ENCODE results near the gene ATF6.
"Not testable (repeated sequence)": the region's sequence is repeated elsewhere in the genome, so short reads cannot be mapped to it uniquely, and the experiment has no call there.

ATF6 gene, protein sequence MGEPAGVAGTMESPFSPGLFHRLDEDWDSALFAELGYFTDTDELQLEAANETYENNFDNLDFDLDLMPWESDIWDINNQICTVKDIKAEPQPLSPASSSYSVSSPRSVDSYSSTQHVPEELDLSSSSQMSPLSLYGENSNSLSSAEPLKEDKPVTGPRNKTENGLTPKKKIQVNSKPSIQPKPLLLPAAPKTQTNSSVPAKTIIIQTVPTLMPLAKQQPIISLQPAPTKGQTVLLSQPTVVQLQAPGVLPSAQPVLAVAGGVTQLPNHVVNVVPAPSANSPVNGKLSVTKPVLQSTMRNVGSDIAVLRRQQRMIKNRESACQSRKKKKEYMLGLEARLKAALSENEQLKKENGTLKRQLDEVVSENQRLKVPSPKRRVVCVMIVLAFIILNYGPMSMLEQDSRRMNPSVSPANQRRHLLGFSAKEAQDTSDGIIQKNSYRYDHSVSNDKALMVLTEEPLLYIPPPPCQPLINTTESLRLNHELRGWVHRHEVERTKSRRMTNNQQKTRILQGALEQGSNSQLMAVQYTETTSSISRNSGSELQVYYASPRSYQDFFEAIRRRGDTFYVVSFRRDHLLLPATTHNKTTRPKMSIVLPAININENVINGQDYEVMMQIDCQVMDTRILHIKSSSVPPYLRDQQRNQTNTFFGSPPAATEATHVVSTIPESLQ

DNA sequence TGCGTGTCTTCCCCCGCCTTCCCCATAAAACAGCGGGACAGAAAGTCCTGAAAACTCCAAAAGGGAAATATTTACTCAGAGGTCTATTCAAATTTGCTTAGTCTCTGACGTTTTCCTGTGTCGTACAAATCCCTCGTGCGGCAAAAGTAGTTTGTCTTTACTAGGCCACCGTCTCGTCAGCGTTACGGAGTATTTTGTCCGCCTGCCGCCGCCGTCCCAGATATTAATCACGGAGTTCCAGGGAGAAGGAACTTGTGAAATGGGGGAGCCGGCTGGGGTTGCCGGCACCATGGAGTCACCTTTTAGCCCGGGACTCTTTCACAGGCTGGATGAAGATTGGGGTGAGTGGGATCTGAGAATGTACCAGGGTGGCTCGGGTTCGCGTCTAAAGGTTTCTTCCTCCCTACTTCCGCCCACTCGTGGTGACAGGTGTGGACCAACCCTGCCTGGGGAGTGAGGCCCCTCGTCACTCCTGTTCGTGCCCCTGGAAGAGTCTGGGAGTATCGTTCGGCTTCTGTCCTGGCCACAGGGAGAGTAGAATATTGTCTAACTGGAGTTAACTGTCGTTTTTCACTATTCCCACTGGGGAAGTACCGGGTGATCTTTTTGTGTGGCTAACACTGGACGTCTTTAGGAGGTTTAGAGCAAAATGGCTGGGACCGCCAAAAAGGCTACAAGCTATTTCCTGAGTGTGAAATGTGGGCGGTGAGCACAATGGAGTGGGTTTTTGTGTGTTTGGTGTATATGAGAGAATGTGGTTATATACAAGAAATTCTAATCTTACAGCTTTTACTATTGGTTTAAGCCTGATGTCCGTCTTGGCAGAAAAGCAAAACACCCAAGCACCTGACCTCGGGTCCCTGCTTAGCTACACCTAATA is at the start of gene ATF6:
TSS of gene ATF6 (plus strand) at position 219 of the 880 bp plus-strand sequence. CDS start at position 260, 41 bp downstream.
- peak; percentile 92 for DNase-seq (ENCODE audit: low spot score)

DNA sequence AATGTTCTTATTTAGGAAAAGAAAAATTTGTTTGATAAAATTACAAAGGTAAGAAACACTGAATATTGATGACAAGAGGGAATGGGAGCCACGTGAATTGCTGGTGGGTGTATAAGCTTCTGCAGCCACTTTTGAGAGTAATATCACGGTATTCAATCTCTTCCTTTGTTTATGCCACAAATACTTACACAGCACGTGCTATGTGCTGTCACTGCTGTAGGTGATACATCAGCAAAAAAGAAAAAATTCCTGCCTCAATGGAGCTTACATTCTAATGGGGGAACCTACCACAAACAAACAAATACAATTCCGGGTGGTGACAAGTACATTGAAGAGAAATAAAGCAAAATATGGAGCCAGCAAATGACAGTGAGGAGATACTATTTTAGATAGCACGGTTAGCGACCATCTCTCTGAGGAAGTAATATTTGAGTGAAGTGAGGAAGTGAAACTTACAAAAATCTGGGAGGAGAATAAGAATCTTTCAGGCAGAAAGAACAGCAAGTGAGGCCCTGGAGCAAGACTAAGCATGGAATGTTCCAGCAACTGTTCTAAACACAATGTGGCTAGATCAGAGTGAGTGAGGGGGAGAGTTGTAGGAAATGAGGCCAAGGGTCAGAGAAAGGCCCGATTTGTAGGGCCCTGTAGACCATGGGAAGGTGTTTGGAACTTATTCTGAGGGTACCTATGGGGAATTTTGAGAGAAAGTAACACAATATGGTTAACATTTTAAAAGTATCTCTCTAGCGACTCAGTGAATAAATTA is 47.4 kb upstream of the ATF6 start:
- DNase-seq (ENCODE audit: low spot score): no peak

DNA sequence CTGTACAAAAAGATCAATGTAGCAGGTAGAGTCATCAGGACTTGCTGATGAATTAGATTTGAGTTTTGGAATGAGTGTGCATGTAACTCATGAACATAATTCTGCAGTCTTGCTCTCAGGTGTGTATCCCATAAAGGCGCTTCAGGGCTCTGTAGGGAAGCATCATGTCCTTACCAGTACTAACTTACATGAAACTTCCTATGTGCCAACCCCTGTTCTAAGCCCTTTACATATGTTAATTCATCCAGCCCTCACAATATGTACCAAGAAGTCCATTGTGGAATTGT is 46.9 kb upstream of the ATF6 start:
- no peak for DNase-seq (ENCODE audit: low spot score)

DNA sequence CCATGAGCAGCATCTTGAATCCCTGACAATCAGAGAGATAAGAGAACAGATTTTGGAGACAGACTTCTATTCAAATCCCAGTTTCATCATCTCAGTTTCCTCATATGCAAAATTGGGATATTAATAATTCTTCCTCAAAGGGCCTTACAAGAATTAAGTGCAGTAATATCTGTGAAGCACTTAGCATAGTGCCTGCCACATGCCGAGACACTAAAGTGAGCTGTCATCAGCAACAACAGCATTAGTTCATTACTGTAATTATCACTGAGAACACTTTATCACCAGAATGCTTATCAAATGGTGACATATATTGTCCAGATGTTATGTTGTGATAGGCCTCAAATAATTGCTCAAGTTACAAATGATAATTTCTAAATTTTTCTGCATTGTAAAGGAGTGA is 45.7 kb upstream of the ATF6 start:
- DNase-seq (ENCODE audit: low spot score): no peak

DNA sequence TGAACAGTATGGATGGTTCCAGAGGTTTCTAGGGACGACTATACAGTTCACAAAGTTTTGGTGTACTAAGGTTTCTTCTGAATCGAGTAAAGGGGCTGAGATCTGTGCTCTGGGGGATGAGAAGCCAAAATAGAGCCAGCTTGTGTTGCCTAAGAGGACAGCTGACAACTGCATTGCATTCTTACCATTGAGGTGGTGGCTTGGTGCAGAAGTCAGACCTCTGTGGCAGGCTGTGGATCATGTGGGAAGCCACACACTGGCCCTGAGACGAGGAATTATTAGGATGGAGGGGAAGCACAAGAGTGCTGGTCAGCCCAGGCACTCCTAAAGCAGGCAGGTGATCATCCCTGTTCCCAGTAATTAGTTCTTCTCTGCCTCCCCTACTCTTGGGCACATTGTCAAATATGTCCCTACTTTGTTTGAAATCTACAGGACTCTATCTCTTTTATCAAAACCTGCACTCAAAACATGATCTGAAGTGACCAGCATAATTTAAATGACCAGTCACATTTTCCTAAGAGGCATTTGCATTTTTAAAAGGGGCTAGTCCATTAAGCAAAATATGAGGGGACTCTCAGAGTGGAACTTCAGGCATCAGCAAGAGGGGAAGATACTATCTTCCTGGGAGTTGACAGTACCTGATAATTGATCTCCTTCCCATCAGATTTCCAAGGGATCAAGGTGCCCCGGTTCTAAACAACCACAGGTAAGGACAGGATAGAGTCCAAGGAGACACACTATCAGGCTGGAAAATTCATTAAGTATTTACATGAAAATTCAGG is 45.0 kb upstream of the ATF6 start, which contains the start of gene FCRLB:
TSS of gene FCRLB (plus strand) at position 589 of the 782 bp plus-strand sequence. CDS start 1,129 bp downstream, outside the sequence.
- DNase-seq (ENCODE audit: low spot score): no peak

DNA sequence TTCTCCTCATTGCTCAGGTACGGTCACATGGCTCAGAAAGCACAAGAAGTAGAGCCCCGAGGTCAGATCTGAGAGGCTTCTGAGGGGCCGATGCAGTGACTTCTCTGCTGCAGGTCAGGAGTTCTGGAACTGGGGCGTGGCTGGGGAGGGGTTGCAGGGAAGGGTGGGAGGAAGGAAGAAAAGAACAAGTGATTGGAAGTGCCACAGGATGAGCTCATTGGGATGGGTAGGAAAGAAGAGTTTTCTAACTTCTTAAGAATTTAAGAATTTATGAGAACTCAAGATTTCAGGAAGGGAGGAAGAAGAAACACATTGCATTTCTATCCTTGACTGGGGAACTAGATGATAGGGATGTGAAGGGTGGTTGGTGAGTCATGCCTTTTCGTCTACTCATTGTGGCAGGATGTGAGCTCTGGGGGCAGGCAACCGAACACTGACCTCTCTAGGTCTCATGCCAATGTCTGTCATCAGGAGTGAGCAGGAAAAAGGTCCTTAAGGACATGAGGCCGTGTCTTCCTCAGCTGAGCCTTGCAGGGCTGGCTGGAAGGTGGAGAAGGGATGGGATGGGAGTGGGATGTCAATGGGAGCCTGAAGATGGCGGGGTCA is 44.3 kb upstream of the ATF6 start:
- peak; percentile 68 for DNase-seq (ENCODE audit: low spot score)

DNA sequence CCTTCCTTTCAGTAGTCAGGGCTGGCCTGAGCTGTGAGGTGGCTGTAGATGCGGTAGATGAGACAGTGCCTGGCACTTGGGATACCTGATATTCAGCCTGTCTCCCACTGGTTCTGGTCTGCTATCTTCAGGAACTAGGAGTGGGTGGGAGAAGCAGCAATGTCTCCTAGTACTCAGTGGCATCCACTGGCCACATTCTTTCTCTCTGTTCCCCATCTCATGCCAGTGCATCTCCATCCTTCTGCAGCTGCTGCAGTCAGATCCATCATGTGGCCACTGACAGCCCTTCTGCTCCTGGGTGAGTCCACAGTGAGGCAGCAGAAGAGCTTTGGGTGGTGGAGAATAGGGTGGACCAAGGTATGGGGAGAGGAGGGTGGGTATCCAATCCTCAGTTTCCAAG is 43.7 kb upstream of the ATF6 start:
- DNase-seq (ENCODE audit: low spot score): no peak

DNA sequence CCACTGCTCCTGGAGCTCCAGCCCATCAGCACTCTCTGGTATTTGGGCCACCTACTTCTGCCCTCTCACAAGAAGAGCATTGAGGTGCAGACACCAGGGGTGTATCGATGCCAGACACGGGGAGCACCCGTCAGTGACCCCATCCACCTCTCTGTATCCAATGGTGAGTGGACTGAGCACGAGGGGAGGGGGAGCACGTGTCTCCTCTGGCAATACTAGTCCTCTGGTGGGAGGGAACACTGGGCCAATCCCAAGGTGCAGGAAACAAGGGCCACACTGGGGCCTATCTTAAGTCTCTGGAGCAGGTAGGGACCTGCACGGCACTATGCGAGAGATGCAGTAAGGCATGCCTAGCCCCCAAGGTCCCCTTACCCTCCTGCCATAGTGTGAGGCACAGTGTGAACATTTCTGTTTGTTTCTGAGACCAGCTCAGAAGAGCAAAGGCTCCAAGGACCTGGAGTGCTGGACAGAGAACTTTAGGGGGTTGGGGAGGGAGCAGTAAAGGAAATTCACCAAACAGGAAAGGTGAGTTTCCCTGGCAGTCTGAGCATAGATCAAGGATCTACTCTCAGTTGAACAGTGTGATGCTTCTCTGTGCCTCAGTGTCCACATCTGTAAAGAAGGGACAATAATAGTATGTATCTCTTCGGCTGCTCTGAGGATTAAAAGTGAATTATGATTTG is 42.5 kb upstream of the ATF6 start:
- DNase-seq (ENCODE audit: low spot score): no peak

DNA sequence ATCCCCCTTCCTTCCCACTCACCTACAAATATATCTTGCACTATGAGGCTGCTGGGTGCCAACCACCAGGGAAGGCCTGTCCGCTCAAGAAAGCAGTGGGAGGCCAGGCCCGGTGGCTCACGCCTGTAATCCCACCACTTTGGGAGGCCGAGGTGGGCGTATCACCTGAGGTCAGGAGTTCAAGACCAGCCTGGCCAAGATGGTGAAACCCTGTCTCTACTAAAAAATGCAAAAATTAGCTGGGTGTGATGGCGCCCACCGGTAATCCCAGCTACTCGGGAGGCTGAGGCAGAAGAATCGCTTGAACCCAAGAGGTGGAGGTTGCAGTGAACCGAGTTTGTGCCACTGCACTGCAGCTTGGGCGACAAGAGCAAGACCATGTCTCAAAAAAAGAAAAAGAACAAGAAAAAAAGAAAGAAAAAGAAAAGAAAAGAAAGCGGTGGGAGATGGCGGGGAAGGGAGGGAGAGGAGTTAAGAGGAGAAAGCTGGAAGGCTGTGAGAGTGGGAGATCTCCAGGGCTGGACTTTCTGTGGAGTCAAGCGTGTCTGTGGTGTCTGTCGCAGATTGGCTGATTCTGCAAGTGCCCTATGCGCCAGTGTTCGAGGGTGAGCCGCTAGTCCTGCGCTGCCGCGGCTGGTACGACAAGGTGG is 40.7 kb upstream of the ATF6 start:
- DNase-seq (ENCODE audit: low spot score): not testable (repeated sequence)

DNA sequence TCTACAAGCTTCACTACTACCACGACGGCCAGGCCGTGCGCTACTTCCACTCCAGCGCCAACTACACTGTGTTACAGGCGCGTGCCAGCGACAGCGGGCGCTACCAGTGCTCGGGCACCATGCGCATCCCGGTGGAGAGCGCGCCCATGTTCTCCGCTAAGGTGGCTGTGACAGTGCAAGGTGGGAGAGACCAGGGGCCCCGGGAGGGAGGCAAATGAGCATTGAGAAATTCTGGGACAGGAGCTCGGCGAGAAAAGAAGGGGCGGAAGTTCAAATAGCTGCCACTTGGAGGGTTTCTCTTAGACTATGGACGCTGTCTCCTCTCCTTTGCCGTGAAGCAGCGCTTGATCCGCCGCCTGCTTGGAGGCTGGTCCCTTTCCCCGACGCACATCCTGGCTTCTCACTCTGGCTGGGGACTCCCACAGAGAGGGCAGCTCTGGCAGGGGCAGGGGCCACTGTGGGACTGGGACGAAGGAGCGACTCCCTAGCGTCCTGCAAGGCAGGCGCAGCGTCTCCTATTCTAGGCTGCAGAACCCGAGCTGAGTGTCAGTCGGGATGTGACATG is 40.1 kb upstream of the ATF6 start:
- peak; percentile 68 for DNase-seq (ENCODE audit: low spot score)

DNA sequence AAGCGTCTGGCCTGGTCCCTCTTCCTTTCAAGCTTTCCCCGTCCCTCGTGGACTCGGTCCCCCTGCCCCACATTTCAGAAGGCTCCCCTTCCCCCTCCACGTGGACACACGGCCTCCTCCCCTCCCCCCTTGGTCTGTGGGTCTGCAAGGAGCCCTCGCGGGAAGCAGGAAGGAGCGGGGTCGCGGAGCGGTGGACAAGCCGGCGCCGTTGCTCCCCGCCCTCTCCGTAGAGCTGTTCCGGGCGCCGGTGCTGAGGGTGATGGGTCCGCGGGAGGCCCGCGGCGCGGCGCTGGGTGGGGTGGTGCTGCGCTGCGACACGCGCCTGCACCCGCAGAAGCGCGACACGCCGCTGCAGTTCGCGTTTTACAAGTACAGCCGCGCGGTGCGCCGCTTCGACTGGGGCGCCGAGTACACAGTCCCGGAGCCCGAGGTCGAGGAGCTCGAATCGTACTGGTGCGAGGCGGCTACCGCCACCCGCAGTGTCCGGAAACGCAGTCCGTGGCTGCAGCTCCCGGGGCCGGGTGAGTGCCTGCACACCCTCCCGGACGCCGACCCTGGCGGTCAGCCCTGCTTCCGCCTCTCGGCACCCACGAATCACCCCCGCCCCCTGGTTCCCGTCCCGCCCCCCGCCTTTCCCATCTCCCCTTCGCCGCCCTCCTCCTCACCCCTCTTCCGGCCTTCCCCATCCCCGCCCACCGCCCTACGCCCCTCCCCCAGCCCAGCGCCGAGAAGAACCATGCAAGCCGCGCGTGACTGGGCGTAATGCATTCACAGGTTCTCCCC is 39.5 kb upstream of the ATF6 start:
- peak; percentile 70 for DNase-seq (ENCODE audit: low spot score)

DNA sequence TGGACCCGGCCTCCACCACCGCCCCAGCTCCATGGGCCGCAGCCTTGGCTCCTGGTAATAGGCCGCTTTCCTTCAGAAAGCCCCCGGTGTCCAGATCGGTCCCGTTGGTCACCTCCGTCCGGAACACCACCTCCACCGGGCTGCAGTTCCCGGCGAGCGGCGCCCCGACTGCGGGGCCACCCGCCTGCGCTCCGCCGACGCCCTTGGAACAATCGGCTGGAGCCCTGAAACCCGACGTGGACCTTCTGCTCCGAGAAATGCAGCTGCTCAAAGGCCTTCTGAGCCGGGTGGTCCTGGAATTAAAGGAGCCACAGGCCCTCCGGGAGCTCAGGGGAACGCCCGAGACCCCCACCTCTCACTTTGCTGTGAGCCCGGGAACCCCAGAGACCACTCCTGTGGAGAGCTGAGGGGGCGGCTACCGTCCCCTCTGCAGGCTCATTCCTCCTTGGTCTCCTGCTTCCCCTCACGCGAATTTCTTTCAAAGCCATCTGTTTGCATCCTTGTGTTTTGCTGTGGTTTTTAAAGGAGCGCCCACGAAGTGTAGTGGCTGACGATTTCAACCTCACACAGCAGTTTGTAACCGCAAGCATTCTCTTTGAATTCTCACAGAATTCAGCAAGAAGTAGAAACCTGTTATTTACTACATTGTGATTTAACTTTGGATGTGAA is 38.7 kb upstream of the ATF6 start:
- DNase-seq (ENCODE audit: low spot score): no peak

DNA sequence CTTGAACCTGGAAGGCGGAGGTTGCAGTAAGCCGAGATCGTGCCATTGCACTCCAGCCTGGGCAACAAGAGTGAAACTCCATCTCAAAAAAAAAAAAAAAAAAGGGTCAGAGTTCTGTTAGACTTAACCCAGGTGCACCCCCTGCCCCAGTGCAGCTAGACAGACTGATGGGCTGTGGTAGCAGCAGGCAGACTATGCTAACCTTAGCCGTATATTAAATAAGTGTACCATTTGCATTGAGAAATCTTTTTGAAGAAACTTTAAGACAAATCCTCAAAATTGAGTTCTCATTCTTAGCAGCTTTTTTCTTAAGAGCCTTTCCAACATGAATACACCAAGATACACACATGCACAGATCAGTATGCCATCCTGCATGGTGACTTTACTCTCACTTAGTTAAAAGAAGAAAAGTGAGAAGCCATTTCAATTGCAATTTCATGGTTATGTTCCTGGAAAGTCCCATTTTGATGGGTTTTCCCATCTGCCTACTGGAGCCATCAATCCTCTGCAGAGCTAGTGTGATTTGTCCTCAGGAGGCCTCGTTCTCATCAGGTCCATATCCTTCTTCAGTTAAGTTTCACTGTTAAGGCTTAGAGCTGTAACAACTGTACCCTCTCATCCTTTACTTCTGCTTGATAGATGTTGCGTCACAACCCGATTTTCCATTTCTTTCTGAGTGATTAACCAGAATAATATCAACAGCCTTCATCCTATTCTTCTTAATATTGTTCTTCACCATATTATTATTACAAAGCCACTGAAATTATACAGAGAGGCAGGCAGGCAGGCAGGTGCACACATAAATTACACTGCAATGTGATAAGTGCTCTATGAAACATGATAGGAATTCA is 37.5 kb upstream of the ATF6 start:
- DNase-seq (ENCODE audit: low spot score): no peak

DNA sequence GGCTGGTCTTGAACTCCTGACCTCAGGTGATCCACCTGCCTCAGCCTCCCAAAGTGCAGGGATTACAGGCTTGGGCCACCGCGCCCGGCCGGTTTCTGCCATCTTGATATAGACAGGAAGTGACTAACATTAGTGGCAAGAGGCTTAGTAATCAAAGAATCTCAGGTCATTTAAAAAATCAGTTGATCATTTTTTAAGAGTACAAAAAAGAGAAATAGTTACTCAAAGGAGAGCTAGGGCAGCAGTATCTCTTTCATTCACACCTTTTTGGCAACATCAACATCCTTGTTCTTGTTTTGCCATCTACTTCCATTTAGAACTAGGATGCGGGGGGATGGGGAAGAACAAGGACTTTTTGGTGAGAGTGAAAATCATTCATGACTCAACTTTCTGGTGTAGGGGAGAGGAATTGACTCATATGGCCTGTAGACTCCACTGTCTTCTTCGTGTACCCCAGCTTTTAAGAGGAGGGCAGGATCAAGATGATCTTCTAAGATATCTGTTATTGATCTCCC is 36.0 kb upstream of the ATF6 start:
- DNase-seq (ENCODE audit: low spot score): peak; percentile 84

DNA sequence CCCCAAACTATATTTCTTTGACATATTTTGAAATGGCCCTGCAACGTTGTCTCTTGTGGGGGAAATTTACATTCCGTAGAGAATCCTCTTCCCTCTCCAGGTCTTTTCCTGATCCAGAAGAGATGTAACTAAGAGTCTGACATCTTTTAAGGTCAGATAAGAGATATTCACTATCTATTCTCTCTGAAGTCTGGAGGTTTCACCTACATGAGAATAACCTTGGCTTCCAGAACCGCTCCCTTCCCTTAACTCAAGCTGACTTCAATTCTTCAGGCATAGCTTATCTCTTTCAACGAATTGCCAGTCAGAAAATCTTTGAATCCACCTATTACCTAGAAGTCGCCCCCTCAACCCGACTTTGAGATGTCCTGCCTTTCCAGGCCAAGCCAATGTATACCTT is 34.9 kb upstream of the ATF6 start:
- DNase-seq (ENCODE audit: low spot score): no peak

DNA sequence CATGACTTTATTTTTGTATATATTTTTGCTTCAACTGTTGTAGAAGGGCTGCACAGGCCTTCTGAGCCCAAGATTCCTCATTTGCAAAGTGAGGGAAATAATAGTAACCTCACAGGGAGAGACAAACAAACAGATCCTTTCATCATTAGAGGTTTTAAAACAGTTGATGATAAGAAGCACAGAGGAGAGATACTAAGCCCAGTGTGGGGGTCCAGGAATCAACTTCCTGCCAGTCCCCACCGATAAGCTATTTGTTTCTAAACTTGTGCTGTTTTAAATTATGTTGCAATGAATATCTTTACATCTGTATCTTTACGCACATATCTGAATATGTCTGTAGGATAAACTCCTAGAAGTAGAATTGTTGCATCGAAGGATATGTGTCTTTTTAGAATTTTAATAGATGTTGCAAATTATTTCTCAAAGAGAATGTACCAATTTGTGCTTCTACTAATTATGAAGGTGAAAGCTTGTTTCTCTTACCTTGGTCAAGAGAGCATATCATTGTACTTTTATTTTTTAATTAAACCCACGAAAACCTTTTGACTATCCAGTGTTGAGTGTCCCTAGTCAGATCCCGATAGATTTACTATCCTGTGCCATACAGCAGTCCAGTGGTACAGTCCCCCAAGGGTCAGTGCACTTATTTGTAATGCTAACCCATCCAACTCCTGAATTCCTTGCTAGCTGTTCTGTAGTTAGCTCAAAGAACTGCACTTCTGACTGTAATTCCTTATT is 34.0 kb upstream of the ATF6 start:
- no peak for DNase-seq (ENCODE audit: low spot score)

Data from kidney capillary endothelial cell (primary cell).